ENCODE results near the gene KRTAP13-1.

Gene KRTAP13-1

GRCh38 chr21:30395731-30396130 lies at the start of gene KRTAP13-1:
Gene KRTAP13-1, plus strand, starts transcription at chr21:30396031. Its CDS starts 56 bp downstream, at chr21:30396087.
- Histone ChIP-seq H3K9me3 (ENCODE audit: control insufficient read depth, insufficient read depth, low read length) (no peaks in the 10 kb centered on the region), H3K4me3 (ENCODE audit: low read length) (no peak within 1 kb of the TSS), H3K36me3 (ENCODE audit: control insufficient read depth, low read length) (no peaks in the 10 kb centered on the region), H3F3A (ENCODE audit: control insufficient read depth, insufficient read depth) (no peaks in the 10 kb centered on the region), H3K4me2 (ENCODE audit: low read length) (no peak within 1 kb of the TSS), H3K27me3 (ENCODE audit: control insufficient read depth, low read length) (no peaks in the 10 kb centered on the region), H4K20me1 (ENCODE audit: control insufficient read depth, insufficient read depth, low read depth, low read length) (no peaks in the 10 kb centered on the region), H3K4me1 (ENCODE audit: control insufficient read depth, low read length) (no peaks in the 10 kb centered on the region), H3K27ac (ENCODE audit: low read depth, low read length) (no peak within 1 kb of the TSS), H3K9me2 (replicated peaks; ENCODE audit: control insufficient read depth, low read length) (no peaks in the 10 kb centered on the region), H3K79me2 (ENCODE audit: control insufficient read depth, low read length) (no peaks in the 10 kb centered on the region)
- no peak for TF ChIP-seq EZH2phosphoT487 (IDR thresholded peaks at IDR 0.05; ENCODE audit: borderline replicate concordance, low read length)
- TF ChIP-seq CTCF (IDR thresholded peaks at IDR 0.05; ENCODE audit: low read depth, low read length, poor library complexity, severe bottlenecking), result no peak

- Histone ChIP-seq H3K27me3 (ENCODE audit: control insufficient read depth, low read length) (no peaks in the 10 kb centered on the region), H3K36me3 (ENCODE audit: control insufficient read depth, low read length) (no peaks in the 10 kb centered on the region), H3K27ac (ENCODE audit: low read depth, low read length) (no peak within 1 kb of the TSS), H3F3A (ENCODE audit: control insufficient read depth, insufficient read depth) (no peaks in the 10 kb centered on the region), H3K4me2 (ENCODE audit: low read length) (no peak within 1 kb of the TSS), H3K79me2 (ENCODE audit: control insufficient read depth, low read length) (no peaks in the 10 kb centered on the region), H3K4me1 (ENCODE audit: control insufficient read depth, low read length) (no peaks in the 10 kb centered on the region), H3K9me3 (ENCODE audit: control insufficient read depth, insufficient read depth, low read length) (no peaks in the 10 kb centered on the region), H3K4me3 (ENCODE audit: low read length) (no peak within 1 kb of the TSS), H3K9me2 (replicated peaks; ENCODE audit: control insufficient read depth, low read length) (no peaks in the 10 kb centered on the region), H4K20me1 (ENCODE audit: control insufficient read depth, insufficient read depth, low read depth, low read length) (no peaks in the 10 kb centered on the region)
- TF ChIP-seq CTCF (IDR thresholded peaks at IDR 0.05; ENCODE audit: low read depth, low read length, poor library complexity, severe bottlenecking) (no peak), EZH2phosphoT487 (IDR thresholded peaks at IDR 0.05; ENCODE audit: borderline replicate concordance, low read length) (no peak)
Measured at GRCh38 chr21:30348506-30348905, 47.3 kb upstream of the KRTAP13-1 start, which contains the start of gene KRTAP23-1. Gene KRTAP23-1, minus strand, starts transcription at chr21:30348606. Its CDS starts 0 bp downstream, at chr21:30348606.

- H3K36me3 ChIP-seq (ENCODE audit: control insufficient read depth, low read length), result no peaks in the 10 kb centered on the region
- no peaks in the 10 kb centered on the region for H3K27me3 ChIP-seq (ENCODE audit: control insufficient read depth, low read length)
- H3K4me1 ChIP-seq (ENCODE audit: control insufficient read depth, low read length), result no peaks in the 10 kb centered on the region
- no peak overlapping the region for H3K4me3 ChIP-seq (ENCODE audit: low read length)
- no peaks in the 10 kb centered on the region for H3F3A ChIP-seq (ENCODE audit: control insufficient read depth, insufficient read depth)
- no peaks in the 10 kb centered on the region for H3K9me3 ChIP-seq (ENCODE audit: control insufficient read depth, insufficient read depth, low read length)
- H3K4me2 ChIP-seq (ENCODE audit: low read length), result no peak overlapping the region
- H4K20me1 ChIP-seq (ENCODE audit: control insufficient read depth, insufficient read depth, low read depth, low read length), result no peaks in the 10 kb centered on the region
- H3K27ac ChIP-seq (ENCODE audit: low read depth, low read length), result no peak overlapping the region
- TF ChIP-seq CTCF (IDR thresholded peaks at IDR 0.05; ENCODE audit: low read depth, low read length, poor library complexity, severe bottlenecking) (no peak), EZH2phosphoT487 (IDR thresholded peaks at IDR 0.05; ENCODE audit: borderline replicate concordance, low read length) (no peak)
- H3K79me2 ChIP-seq (ENCODE audit: control insufficient read depth, low read length), result no peaks in the 10 kb centered on the region
- H3K9me2 ChIP-seq (replicated peaks; ENCODE audit: control insufficient read depth, low read length), result no peaks in the 10 kb centered on the region
Measured at GRCh38 chr21:30349572-30349971, 46.3 kb upstream of the KRTAP13-1 start.

Data from DOHH2 (cell line).